NCI-H1105 treated with DMSO at 0.1 percent for 48 hours (cell line): ENCODE results near the gene LSAMP.
"Not testable (repeated sequence)": the region's sequence is repeated elsewhere in the genome, so short reads cannot be mapped to it uniquely, and the experiment has no call there.

Experiments
- DNase-seq: peaks from one replicate; lab custom pipeline; 2025; lab: John Stamatoyannopoulos, UW

The LSAMP gene

DNA sequence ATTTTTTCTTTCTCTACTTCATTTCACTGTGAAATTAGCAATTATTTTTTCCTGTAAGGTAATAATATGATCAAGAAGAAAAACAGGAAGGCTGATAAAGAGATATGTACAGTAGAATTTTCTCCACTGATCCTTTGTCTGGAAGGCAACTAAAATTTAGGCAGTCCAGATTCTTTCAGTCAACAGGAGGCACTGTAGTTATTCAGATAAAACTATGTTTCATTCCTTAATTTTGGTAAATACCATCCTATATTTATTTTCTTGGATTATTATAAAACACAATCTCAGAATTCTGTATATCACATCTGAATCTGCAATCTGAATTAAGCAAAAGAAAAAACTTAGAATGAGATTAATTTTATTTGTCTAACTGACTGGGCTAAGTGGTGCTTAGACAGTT lies 343.2 kb downstream of the LSAMP start:
- DNase-seq: no peak

DNA sequence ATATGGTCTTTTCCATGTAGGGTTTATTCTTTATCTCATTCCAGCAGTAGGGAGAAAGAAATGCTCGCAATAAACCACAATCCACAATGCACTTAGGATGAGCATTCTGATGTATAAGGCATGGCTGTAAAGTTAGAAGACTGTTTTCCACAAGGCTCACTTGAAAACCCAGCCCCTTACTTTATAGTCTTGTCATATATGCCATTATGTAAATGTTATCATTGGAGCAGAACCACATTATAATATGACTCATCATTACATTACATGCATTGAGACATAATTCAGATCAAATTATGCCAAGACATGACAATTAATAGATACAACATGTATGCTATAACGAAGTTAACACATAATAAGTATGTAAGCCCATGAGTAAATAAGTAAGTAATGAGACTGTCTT lies 348.1 kb downstream of the LSAMP start:
- DNase-seq: no peak

DNA sequence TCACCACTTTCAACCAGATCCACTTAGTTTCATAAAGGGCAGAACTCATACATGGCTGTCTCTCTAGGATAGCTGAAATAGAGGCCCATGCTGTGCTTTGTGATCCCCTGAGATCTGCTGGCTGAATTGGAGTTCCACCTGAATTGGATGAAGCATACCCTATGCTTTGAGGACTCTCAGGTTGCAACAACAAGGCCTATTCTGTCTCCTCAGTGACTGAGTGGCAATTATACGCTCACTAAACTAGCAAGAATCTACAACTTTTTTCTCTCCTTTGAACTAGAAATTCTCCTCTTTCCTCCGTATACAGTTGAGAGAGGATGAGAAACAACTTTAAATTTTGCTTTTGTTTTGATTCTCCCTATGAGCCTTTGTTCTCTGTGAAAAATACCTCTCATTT lies 348.7 kb downstream of the LSAMP start:
- DNase-seq: no peak

DNA sequence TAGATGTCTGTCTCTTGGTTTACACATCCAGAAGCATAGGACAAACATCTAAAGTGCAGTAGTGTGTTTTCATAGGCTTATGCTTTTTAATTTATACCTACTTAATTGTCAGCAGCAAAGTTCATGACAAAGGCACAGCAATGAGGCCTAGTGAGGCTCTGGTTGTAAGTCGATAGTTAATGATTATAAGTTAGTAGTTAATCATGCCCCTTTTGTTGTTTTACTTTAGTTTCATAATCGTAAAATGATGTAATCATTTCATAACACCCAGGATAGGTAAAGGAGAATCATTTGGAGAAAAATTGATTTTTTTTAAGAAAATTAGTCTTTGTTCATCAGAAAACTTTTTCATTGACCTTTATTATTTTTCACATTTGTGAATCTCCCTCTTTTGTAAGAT lies 351.9 kb downstream of the LSAMP start:
- no peak for DNase-seq

DNA sequence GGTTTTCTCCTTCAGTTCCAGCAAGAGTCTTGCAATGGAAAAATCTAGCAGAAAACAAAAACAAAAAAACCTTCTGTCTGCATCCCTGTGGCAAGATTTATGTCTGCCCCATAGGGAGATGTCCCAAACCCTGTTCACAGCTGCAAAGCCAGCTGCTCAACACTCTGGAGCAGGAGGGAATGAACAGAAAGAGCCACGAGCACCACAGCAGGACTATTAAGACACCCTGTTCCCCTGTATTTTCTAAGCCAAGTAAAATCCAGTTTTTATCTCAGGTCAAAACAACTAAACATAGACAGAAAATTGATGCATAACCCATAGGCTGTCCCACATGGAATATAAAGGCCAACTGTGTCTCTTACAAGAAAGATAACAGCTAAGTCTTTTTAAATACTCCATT lies 357.9 kb downstream of the LSAMP start:
- DNase-seq: no peak

DNA sequence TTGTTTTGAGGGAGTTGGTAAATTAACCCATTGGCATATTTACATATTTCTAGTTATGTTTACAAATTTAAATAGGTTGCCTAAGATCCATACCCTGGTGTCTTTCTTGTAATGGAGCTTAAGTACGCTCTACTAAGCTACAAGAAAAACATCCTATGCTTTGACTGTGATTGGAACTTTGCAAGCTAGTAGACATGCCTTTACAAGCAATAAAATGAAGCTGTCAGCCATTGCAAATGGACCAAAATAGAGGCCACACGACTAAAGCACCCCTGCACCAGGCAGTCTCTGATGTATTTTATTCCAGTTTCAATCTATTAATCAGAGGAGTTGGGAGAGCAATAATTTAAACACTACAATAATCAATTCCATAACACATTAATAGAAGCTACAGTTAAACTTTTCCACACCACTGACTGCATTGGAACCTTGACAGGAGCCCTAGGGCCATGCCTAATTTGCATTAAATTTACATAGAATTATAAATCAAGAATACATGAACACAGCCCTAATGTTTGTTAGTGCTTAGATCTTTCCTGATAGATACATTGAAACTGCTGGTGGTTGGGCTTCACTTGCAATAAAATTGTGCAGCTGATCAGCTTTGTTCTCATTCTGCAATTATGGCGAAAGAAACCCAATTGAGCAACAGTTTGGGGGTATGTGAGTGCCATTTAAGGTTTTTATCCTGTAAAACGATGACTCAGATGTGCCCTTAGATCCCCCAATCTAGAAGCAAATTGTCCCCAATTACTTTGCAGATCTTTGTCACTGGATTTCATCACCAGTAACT lies 360.1 kb downstream of the LSAMP start:
- no peak for DNase-seq

DNA sequence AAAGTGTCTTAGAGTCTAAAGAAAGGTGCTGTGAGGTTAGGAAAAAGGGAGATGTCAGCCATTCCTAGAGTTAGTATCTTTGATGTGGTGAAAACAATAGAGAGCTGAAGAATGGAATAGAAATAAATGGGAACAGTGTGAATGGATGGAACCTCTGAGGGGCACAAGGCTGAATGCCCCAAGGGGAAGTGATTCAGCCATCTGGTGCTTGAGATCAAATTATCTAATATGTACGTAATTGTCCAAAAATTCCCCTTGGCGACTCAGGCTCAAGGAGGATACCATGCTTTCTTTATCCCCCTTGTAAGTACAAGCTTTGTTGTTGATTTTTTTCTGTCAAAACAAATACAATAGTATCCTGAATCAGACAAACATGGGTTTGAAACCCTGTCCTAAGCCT lies 361.6 kb downstream of the LSAMP start:
- no peak for DNase-seq

DNA sequence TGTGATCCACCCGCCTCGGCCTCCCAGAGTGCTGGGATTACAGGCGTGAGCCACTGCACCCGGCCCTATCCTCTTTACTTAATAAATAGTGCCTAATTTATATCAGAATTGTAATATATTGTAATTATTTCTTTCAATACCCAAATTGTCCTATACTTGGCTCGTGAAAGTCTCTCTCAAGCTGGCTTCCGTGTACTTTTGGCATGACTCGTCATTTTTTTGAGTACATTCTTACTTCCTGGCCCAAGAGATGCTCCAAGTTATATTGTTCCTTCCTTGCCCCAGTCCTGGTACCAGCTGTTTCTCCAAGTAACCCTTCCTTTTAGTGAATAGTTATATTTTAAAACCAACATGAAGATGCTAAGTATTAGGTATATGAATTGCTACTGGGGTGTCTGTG lies 366.7 kb downstream of the LSAMP start:
- no peak for DNase-seq

DNA sequence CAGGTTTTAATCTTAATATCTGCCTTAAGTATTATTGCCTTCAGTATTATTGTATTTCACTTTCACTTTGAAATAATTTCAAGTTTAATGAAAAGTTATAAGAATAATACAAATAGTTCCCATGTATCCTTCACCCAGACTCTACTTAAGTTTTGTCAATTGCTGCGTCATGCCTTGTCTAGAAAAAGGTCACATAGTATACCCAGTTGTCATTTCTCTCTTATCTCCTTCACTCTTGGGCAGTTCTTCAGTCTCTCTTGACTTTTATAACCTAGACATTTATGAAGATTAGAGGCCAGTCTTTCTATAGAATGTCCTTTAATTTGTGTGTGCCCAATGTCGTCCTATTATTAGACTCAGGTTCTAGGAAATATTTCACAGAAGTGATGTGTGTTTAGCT lies 367.7 kb downstream of the LSAMP start:
- DNase-seq: no peak

DNA sequence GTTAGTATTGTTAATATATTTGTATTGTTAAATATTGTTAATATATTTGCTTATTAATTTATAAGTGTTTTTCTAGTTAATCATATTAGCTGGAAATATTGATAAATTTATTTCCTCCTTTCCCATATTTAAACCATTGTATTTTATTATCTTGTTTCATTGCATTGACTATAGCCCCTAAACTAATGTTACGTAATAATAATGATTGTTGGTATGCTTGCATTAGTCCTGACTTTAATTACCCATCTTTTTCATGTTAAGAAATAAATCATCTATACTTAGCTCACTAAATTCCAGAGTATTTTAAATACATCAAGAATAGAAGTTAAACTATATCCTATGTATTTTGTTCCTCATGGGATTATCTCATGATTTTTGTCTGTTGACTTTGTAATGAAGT lies 368.2 kb downstream of the LSAMP start:
- no peak for DNase-seq

DNA sequence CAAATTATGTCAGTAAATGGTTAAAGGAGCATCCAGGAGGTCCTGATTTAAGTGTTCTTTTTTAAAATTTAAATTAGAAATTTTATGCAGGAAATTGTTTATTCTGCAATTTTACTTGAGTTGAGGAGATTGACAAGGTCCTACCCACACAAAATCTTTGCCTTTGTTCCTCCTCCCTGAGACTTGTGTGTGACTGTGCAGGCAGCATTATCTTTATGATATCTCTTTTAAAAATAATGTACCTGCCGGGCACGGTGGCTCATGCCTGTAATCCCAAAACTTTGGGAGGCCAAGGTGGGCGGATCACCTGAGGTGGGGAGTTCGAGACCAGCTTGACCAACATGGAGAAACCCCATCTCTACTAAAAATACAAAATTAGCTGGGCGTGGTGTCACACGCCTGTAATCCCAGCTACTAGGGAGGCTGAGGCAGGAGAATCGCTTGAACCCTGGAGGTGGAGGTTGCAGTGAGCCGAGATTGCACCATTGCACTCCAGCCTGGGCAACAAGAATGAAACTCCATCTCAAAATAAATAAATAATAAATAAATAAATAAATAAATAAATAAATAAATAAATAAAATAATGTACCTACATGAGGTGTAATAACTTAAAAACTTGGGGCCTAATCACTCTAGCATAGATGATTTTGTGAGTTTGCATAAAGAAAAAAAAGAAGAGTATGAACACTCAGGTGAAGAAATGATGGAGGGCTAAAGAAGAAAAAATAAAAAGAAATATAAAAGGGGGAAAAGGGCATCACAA lies 374.6 kb downstream of the LSAMP start:
- not testable (repeated sequence) for DNase-seq

DNA sequence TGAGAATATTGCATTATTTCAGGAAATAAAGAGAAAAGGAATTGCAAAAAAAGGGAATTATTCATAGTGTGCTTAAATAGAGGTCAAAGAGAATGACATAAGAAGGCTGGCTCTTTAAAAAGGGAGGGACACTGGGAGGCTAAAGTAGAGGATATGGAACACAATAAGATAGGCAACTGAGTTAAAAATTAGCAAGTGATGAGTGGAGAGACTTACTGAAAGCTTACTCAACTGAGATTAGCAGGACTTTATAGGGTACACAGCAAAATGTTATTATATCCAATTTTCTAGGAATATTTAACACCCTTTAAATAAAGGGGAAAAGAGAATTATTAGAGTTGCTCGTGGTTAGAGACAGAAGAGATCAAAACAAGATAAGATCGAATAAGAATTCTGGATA lies 375.2 kb downstream of the LSAMP start:
- DNase-seq: no peak

DNA sequence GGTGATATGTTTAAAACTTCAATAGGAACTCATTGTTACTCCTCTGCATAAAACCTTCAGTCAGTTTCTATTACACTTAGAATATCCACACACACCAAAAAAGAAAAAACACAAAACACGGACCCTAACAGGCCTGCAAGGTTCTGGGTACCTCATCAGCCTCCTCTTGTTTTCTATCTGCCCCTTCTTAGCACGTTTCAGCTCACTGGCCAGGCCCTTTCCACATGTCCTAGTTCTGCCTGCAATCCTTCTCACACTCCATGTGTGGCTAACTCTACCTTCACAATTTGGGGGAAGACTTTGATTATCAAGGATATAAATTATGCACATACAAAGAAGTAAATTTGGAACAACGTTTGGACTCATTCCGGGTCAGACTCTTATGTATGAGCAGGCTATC lies 376.3 kb downstream of the LSAMP start:
- no peak for DNase-seq

DNA sequence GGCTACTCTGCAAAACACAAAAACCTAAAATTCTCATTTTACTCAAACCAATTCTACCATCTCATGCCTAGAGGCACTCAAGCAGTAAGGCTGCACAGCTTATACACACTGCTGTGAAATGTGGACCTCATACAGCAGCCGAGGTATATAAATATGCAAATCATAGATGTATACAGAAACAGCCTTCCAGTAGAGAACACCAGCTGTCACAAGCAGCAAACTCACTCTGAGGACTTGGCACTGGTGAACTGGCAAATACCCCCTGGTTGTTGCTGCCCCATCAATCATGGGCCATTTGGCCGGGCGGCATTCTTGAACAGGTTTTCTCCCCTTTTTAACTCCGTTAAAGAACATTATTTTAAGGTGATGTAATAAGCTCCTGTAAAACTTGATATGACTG lies 378.0 kb downstream of the LSAMP start:
- DNase-seq: no peak

DNA sequence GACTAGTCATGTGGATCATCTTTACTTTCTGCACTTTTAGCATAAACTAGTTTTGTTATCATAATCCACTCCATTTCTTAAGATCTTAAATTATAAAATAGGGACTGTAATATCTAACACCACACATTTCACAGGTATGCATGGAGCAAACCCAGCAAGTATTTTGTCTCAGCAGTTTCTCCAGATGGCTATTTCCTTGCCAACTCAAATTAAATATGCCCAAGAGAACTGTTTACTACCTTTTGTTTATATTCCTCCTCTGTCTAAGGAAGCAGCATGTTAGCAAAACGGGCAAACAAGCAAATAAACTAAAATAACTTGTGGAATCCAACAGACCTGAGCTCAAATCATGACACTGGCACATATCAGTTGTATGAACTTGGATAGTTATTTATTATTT lies 379.8 kb downstream of the LSAMP start:
- DNase-seq: no peak

DNA sequence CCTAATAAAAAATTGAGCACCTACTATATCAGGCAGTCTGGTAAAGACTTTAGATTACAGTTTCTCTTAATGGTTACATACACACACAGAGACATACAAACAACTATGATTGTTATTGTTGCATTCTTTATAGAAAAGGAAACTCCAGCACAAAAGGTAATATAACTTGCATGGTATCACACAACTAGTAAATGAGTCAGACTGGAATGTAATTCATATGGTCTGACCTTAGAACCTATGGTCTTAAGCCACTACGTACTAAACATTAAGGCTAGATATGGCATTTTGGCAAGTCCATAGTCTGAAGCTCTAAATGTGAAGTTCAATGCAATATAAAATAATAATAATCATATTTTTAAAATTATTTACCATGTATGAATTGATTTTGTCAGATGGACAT lies 380.6 kb downstream of the LSAMP start:
- DNase-seq: no peak

DNA sequence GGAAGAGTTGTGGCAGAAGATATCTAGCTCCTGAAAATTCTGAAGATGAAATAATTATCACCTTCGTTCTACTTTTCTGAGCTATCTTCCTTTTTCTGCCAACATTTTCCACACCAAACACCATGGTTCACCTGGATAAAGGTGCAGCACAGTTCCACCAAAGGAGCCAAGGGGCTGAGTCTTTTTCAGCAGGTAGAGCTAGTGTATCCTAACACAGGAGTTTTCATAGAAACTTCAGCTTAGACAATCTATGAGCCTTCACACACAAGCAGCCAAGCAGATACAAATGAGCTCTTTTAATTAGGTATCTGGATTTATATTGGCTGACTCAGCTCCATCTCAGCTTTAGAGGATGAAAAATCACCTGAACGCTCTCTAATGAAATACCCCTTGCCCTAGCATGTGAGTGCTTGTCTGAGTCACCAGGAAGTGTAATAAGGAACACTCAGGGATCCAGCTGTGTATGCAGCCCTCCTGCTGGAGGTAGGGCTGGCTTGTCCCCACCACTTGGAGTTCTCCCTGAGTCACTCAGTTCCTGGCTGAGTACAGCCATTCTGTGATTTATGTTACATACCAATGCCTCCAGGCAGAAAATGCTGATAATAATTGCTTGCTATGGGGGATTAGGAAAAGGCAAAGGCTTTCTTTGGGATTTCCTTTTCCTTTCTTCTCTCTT lies 385.7 kb downstream of the LSAMP start:
- DNase-seq: no peak

DNA sequence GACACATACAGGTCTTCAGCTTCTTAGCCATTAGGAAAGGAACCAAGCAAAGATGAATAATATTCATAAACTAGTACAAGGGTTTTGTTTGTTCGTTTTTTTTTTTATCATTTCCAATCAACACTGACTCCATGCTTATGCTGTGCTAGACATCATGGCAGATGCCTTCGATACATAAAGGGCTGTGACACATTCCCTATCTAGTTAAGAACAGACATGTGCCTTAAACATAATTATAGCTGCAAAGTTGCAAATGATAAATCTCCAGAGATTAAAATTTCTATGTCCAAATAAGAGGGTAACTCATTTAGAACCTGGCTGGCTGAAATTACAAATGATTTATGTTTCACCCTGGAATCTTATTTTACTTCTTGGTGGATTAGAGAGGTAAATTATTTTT lies 386.4 kb downstream of the LSAMP start:
- DNase-seq: no peak

DNA sequence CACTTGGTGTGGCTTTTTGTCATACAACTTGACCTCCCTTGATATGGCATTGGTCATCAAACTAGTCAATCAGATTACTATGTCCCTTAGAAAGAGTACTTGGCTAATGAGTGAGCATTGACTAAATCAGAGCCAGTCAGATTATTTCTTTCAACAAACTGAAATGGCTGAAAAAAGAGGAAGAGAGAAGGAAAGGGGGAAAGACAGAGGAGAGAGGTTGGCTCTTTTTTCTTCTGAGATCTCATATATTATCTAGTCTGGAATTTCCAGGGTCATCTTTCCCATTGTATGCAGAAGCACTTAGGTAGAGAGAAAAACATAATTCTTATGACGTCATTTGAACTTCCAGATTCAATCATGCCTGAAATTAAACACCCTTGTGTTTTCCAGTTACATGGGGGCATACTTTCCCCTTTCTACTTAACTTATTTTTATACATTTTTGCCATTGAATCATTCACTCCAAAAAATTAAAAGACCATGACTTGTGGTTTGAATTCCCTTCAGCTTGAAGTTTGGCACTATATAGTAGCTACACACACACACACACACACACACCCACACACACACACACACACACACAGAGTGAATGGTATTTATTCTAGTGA lies 387.8 kb downstream of the LSAMP start:
- DNase-seq: no peak

DNA sequence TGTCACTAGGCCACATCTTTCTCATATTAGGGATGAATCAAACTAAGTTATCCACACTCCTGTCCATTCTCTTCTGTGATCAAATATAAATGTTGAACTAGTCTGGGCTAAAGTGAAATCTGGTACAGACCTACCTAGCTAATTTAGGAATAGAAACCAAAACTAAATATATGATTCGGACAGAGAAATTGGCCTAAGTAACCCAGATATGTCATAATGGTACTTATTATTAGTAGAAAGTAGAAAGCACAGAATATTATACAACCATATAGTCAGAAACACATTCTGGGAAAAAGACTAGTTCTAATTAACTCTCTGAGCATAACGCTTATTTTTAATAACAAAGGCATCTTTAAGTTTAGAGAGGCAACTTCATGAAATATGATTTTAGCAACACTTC lies 389.0 kb downstream of the LSAMP start:
- no peak for DNase-seq

DNA sequence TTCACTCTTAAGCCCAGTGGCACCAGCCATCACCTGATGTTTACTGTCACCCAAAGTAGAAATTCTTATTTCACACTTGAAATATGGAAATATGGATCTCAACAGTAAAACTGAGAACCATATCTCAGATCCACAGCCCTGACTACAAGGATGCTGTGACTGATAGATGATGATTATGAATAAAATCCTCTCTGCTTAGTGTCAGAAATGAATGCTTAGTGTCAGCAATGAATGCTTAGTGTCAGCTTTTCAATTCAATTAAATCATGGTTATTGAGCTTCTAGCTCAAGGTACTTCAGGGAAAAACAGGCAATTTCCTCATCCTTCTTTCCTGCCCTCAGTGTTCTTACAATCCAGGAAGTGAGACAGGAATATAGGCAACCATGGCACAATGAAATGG lies 392.3 kb downstream of the LSAMP start:
- no peak for DNase-seq

DNA sequence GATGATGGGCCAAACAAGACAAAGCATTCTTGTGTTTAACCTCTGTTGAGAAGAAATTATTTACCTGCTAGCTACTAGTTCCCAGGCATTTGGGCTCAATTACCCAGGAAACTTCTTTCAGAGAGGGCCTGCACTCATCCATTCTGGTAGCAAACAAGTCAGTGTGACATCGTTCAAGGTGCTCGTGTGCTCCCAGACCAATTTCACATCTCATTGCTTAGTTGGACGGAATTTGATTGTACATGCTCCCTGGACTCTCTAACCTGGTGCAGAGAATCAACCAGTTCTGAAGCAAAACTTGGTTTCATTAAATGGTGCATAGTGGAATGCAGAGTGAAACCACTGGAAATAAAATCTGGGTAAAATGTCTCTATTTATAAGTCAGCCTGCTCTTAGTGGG lies 392.7 kb downstream of the LSAMP start:
- DNase-seq: no peak

DNA sequence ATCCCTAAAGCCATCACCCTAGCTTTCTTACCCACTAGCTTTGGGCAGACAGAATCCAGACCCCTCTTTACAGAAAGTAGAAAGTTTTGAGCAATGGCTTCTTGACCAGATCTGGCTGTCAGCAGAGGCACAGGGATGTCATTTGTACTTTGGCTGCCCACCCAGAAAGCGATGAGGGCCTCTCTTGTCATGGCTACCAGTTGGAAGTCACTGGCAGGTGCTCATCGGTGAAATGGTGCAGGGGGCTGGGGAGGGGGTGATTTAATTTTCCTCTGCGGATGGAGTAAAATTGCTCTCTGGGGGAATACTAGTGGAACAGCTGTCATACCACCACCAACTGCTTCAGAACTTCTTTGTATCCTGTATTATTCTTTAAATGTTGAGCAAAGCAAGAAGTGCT lies 393.7 kb downstream of the LSAMP start:
- no peak for DNase-seq
